Measurements from ENCODE around the gene MRPL53. TPM values are rescaled to one million over a fixed set of nuclear protein-coding genes. Genes with fewer than 3 reads are reported as not detected.

Gene MRPL53
- total and polyA plus RNA-seq, 2 of the 8 experiments (the other 6 are each of a cell fraction or from before 2014, with no cell fraction given), result 36.6 to 46.3 TPM

- peaks cover 4 to 47% of the 10 kb centered on the region in 2 experiments; a peak in 2 of 4 replicates for H3K79me2 ChIP-seq (ENCODE audit: control insufficient read depth in 1 of 2, insufficient read depth in 2 of 2, low read length in 2 of 2)
Observed at GRCh38 chr2:74436848-74437695, 35.4 kb downstream of the MRPL53 start.

More at GRCh38 chr2:74436848-74437695, 35.4 kb downstream of the MRPL53 start:
- peaks cover 6 to 17% of the 10 kb centered on the region in 2 experiments for H4K20me1 ChIP-seq (replicated peaks in 1 of 2; ENCODE audit: control insufficient read depth in 1 of 2, insufficient read depth in 2 of 2, low read length in 2 of 2)
- ChIA-PET POLR2A (ENCODE audit: partially characterized antibody) (interaction anchor here (1.2 to 3.2 kb wide), 4 partner anchors 10 to 232 kb away, joined by 3 to 27 read pairs (median 13); partner anchors contain the start of genes C2orf81 and WDR54), CTCF (ENCODE audit: partially characterized antibody) (no interaction called here)
- no peaks in the 10 kb centered on the region for H3K9me3 ChIP-seq (ENCODE audit: insufficient read depth in 2 of 2, low read depth in 1 of 2, low read length in 1 of 2)
- H2BK15ac ChIP-seq (ENCODE audit: low read length), result 0 out of 2 replicates have a peak overlapping the region, but pooled peaks have one; percentile 12
- FAIRE-seq (no peak), DNase-seq (ENCODE audit: low read depth in 1 of 2, low spot score in 2 of 2) (no peak)
- H2BK120ac ChIP-seq (replicated peaks; ENCODE audit: low read depth, low read length), result no peak overlapping the region
- H3K4me2 ChIP-seq (ENCODE audit: insufficient read depth in 1 of 2, low read depth in 2 of 2, low read length in 2 of 2), result peak overlapping the region in 1 of 2 experiments; percentile 11; a peak in 3 of 4 replicates
- peaks cover 22% of the 10 kb centered on the region for H3K79me1 ChIP-seq (ENCODE audit: low read depth, low read length)
- H4K5ac ChIP-seq (ENCODE audit: insufficient read length, low read depth, low read length), result no peak overlapping the region
- H3K27me3 ChIP-seq (replicated peaks in 1 of 4; ENCODE audit: control insufficient read depth in 3 of 4, extremely low read depth in 1 of 4, insufficient read depth in 3 of 4, low read length in 3 of 4), result no peaks in the 10 kb centered on the region
- peaks cover 3 to 10% (median 6%) of the 10 kb centered on the region in 4 experiments; a peak in 7 of 8 replicates for H3K36me3 ChIP-seq (ENCODE audit: control insufficient read depth in 2 of 4, insufficient read depth in 4 of 4, low read length in 3 of 4)
- H3K4me3 ChIP-seq (ENCODE audit: extremely low read depth in 1 of 4, insufficient read depth in 2 of 4, low read depth in 3 of 4, low read length in 4 of 4), result peak overlapping the region in 1 of 4 experiments; percentile 12; a peak in 1 of 8 replicates
- H3K4me1 ChIP-seq (replicated peaks in 1 of 4; ENCODE audit: control insufficient read depth in 3 of 4, insufficient read depth in 4 of 4, low read length in 3 of 4), result peaks cover 4 to 24% (median 16%) of the 10 kb centered on the region in 4 experiments; a peak in 6 of 7 replicates
- 74% methylated on average over 6 of the region's 6 CpGs; no CpG with 5 or more reads in 1 of the 2 experiments for WGBS, 2 experiments (ENCODE audit: extremely low coverage in 1 of 2, insufficient coverage in 1 of 2, insufficient read length in 1 of 2, insufficient replicate concordance in 2 of 2, low coverage in 1 of 2, low lambda C conversion rate in 2 of 2, missing lambda C conversion rate in 1 of 2)
- H4K91ac ChIP-seq (replicated peaks; ENCODE audit: insufficient read length, low read length), result no peak overlapping the region
- no peak overlapping the region for H2BK12ac ChIP-seq (ENCODE audit: low read depth, low read length)
- H3K9ac ChIP-seq (replicated peaks in 1 of 4; ENCODE audit: extremely low read depth in 1 of 4, low read depth in 3 of 4, low read length in 3 of 4), result no peak overlapping the region
- H2BK5ac ChIP-seq (ENCODE audit: low read depth, low read length), result peak overlapping the region; percentile 83; the same call in 1 of the 2 replicates
- no peak overlapping the region for H4K8ac ChIP-seq (ENCODE audit: extremely low read depth, insufficient read depth, low read length)
- no peak overlapping the region for H2AK5ac ChIP-seq (ENCODE audit: low read depth, low read length)
- no peak overlapping the region for H3K56ac ChIP-seq (replicated peaks; ENCODE audit: insufficient read length, low read depth, low read length)
- H2BK20ac ChIP-seq (ENCODE audit: low read length), result no peak overlapping the region
- H3K18ac ChIP-seq (ENCODE audit: extremely low read depth, low read length), result no peak overlapping the region
- H2AFZ ChIP-seq (ENCODE audit: low read length), result no peak overlapping the region
- H3K23ac ChIP-seq (ENCODE audit: insufficient read length), result no peak overlapping the region
- no peak overlapping the region for H3K14ac ChIP-seq (ENCODE audit: insufficient read length)
- no peak overlapping the region for H3K4ac ChIP-seq (replicated peaks; ENCODE audit: insufficient read length, low read depth, low read length)
- no peak overlapping the region for H3K27ac ChIP-seq (ENCODE audit: low read depth, low read length)
- peaks cover 5% of the 10 kb centered on the region; the same call in 1 of the 2 replicates for H3K23me2 ChIP-seq (ENCODE audit: low read depth, low read length)
- TF ChIP-seq CTBP2 (IDR thresholded peaks at IDR 0.05; ENCODE audit: borderline replicate concordance, insufficient read depth, insufficient read length, low read length) (no peak), JUND (IDR thresholded peaks at IDR 0.05; ENCODE audit: low read length) (peak; percentile 80), NRF1 (IDR thresholded peaks at IDR 0.05; ENCODE audit: low read depth, low read length) (no peak)
